IMR-90 (cell line): ENCODE measurements around the gene MCRIP2. TPM values are rescaled to one million over a fixed set of nuclear protein-coding genes. Genes with fewer than 3 reads are reported as not detected.

Experiments
- ATAC-seq: fragments of 200-7000 bp; cut with Tn5 transposase; 2 replicates; pipeline ENCODE4 v1.9.1; 2020; ENCODE audit warnings: low read depth, mild to moderate bottlenecking, moderate library complexity
- BruUV-seq: library from RNA; stranded (reverse); fragments of 400-500 nt; replicated peaks from 2 replicates; lab custom pipeline; 2021; lab: Mats Ljungman, UMichigan
- CTCF ChIA-PET: fragments of 300-600 bp; formaldehyde crosslinking; extraction: SDS; loops from one replicate; lab custom pipeline; 2021; ENCODE audit warnings: antibody characterized with exemption; lab: Yijun Ruan, JAX
- POLR2A ChIA-PET: fragments of 300-600 bp; sonication (Branson Sonifier 250); formaldehyde crosslinking; loops from one replicate; lab custom pipeline; 2022; ENCODE audit warnings: antibody characterized with exemption; ENCODE audit not compliant: unreplicated experiment; lab: Charles Lee
- DNase-seq: peaks from one replicate; pipeline ENCODE4 v3.0.0; 2013
- H2AFZ ChIP-seq: replicated peaks from 2 replicates; pipeline ENCODE3; 2013; ENCODE audit warnings: low read length, mild to moderate bottlenecking; ENCODE audit not compliant: poor library complexity
- H2AK5ac ChIP-seq: 2 replicates; pipeline ENCODE4 v1.6.1; 2013; ENCODE audit warnings: low read depth, low read length, inconsistent platforms
- H2AK9ac ChIP-seq: replicated peaks from 2 replicates; pipeline ENCODE3; 2013; ENCODE audit warnings: mild to moderate bottlenecking, low read depth, low read length, moderate library complexity; ENCODE audit not compliant: poor library complexity
- H2BK120ac ChIP-seq: 2 replicates; pipeline ENCODE4 v1.6.1; 2013; ENCODE audit warnings: low read depth, low read length, inconsistent platforms
- H2BK15ac ChIP-seq: 3 replicates; pipeline ENCODE4 v1.6.1; 2013; ENCODE audit warnings: low read depth, low read length, inconsistent platforms
- H2BK20ac ChIP-seq: 2 replicates; pipeline ENCODE4 v1.6.1; 2013; ENCODE audit warnings: low read depth, mild to moderate bottlenecking, inconsistent platforms, low read length, moderate library complexity
- H2BK5ac ChIP-seq: 2 replicates; pipeline ENCODE4 v1.6.1; 2013; ENCODE audit warnings: mild to moderate bottlenecking, low read depth, low read length, inconsistent platforms; ENCODE audit not compliant: poor library complexity, severe bottlenecking
- H3K14ac ChIP-seq: replicated peaks from 2 replicates; pipeline ENCODE4 v1.6.1; 2013; ENCODE audit warnings: low read depth, low read length, inconsistent platforms
- H3K18ac ChIP-seq: 2 replicates; pipeline ENCODE4 v1.6.1; 2013; ENCODE audit warnings: low read depth, low read length, control low read depth
- H3K23ac ChIP-seq: 2 replicates; pipeline ENCODE4 v1.6.1; 2013; ENCODE audit warnings: low read depth, low read length, inconsistent platforms
- H3K27ac ChIP-seq: 2 replicates; pipeline ENCODE4 v1.5.1; 2013; ENCODE audit warnings: mild to moderate bottlenecking, control low read depth, low read length; ENCODE audit not compliant: insufficient read depth
- H3K27me3 ChIP-seq: 2 replicates; pipeline ENCODE4 v1.6.1; 2013; ENCODE audit warnings: low read length; ENCODE audit not compliant: control insufficient read depth, insufficient read depth
- H3K36me3 ChIP-seq: 2 replicates; pipeline ENCODE4 v1.6.1; 2013; ENCODE audit warnings: low read length, mixed read lengths; ENCODE audit not compliant: control insufficient read depth, insufficient read depth
- H3K4ac ChIP-seq: 2 replicates; pipeline ENCODE4 v1.6.1; 2013; ENCODE audit warnings: low read depth, low read length, inconsistent platforms
- H3K4me1 ChIP-seq: 2 replicates; pipeline ENCODE4 v1.6.1; 2013; ENCODE audit warnings: low read length, mixed read lengths; ENCODE audit not compliant: control insufficient read depth, insufficient read depth
- H3K4me2 ChIP-seq: 2 replicates; pipeline ENCODE4 v1.6.1; 2013; ENCODE audit warnings: low read depth, mild to moderate bottlenecking, control low read depth, low read length, moderate library complexity
- H3K4me3 ChIP-seq: 2 replicates; pipeline ENCODE4 v1.5.1; 2013; ENCODE audit warnings: low read depth, mild to moderate bottlenecking, control low read depth, low read length, moderate library complexity; ENCODE audit not compliant: insufficient read depth
- H3K56ac ChIP-seq: 2 replicates; pipeline ENCODE4 v1.6.1; 2013; ENCODE audit warnings: low read length, inconsistent platforms; ENCODE audit not compliant: insufficient read depth; ENCODE audit errors: extremely low read depth
- H3K79me1 ChIP-seq, 2 experiments: 2 replicates each; pipeline ENCODE4 v1.6.1; 2013; ENCODE audit warnings: low read length in 2 of 2, inconsistent platforms in 1 of 2, low read depth in 1 of 2
- H3K9ac ChIP-seq: 2 replicates; pipeline ENCODE4 v1.6.1; 2013; ENCODE audit warnings: low read depth, low read length, control low read depth
- H3K9me1 ChIP-seq: 2 replicates; pipeline ENCODE4 v1.6.1; 2013; ENCODE audit warnings: low read length, inconsistent platforms; ENCODE audit not compliant: insufficient read depth
- H3K9me3 ChIP-seq: 2 replicates; pipeline ENCODE4 v1.6.1; 2013; ENCODE audit warnings: low read length; ENCODE audit not compliant: control insufficient read depth, insufficient read depth
- H4K20me1 ChIP-seq: 2 replicates; pipeline ENCODE4 v1.6.1; 2013; ENCODE audit warnings: low read length, inconsistent platforms; ENCODE audit not compliant: insufficient read depth
- H4K5ac ChIP-seq: 2 replicates; pipeline ENCODE4 v1.6.1; 2013; ENCODE audit warnings: mild to moderate bottlenecking, low read depth, low read length, control low read depth
- H4K8ac ChIP-seq, 2 experiments: 2 replicates each; pipeline ENCODE4 v1.6.1; 2013; ENCODE audit warnings: low read depth in 2 of 2, low read length in 2 of 2, control low read depth in 1 of 2, inconsistent platforms in 1 of 2
- H4K91ac ChIP-seq: 2 replicates; pipeline ENCODE4 v1.6.1; 2013; ENCODE audit warnings: low read depth, low read length, inconsistent platforms; ENCODE audit not compliant: insufficient read depth
- CEBPB ChIP-seq: IDR thresholded peaks from 2 replicates; pipeline ENCODE4 v1.6.1; 2012; ENCODE audit warnings: low read depth, low read length, improper control_type of control experiment
- CHD1 ChIP-seq: IDR thresholded peaks from 2 replicates; pipeline ENCODE4 v1.6.1; 2012; ENCODE audit warnings: low read depth, low read length, improper control_type of control experiment
- MAFK ChIP-seq: IDR thresholded peaks from 2 replicates; pipeline ENCODE4 v1.6.1; 2012; ENCODE audit warnings: low read depth, low read length, improper control_type of control experiment
- MAZ ChIP-seq: IDR thresholded peaks from 2 replicates; pipeline ENCODE4 v1.6.1; 2012; ENCODE audit warnings: low read depth, mild to moderate bottlenecking, low read length, improper control_type of control experiment, moderate library complexity, borderline replicate concordance
- MXI1 ChIP-seq: IDR thresholded peaks from 2 replicates; pipeline ENCODE4 v1.6.1; 2012; ENCODE audit warnings: low read depth, mild to moderate bottlenecking, low read length, moderate library complexity, borderline replicate concordance
- NFE2L2 ChIP-seq: fragments of 150-350 bp; IDR thresholded peaks from 2 replicates; pipeline ENCODE4 v1.6.1; 2016; ENCODE audit warnings: low read depth, mild to moderate bottlenecking, low read length
- RAD21 ChIP-seq: IDR thresholded peaks from 2 replicates; pipeline ENCODE4 v1.6.1; 2012; ENCODE audit warnings: low read length, improper control_type of control experiment
- USF2 ChIP-seq: fragments of 150-350 bp; IDR thresholded peaks from 2 replicates; pipeline ENCODE4 v1.6.1; 2017; ENCODE audit warnings: mild to moderate bottlenecking, antibody characterized with exemption, low read length, low read depth
- WGBS, 2 experiments: methylation state at CpG; one replicate each; pipeline versions ENCODE4 v1.1.5 to v1.1.7; 2013; ENCODE audit warnings: missing lambda C conversion rate in 2 of 2; ENCODE audit not compliant: insufficient read length in 1 of 2; ENCODE audit errors: extremely low coverage in 2 of 2; 5-methylcytosine and 5-hydroxymethylcytosine counted together
- dilution Hi-C: fragments of 300-500 bp; cut with HindIII; formaldehyde crosslinking; loops from one replicate; pipeline ENCODE4 v1.14.3; 2018; ENCODE audit warnings: low sequenced_read_pairs; ENCODE audit not compliant: unreplicated experiment
- in situ Hi-C: fragments of 300-500 bp; cut with MboI; formaldehyde crosslinking; loops from 3 replicates; pipeline ENCODE4 v1.14.3; 2019; ENCODE audit warnings: low sequenced_read_pairs, inconsistent platforms, mixed read lengths
- intact Hi-C: fragments of 100-400 bp; cut with micrococcal nuclease; formaldehyde crosslinking; loops from 2 replicates; pipeline ENCODE4 v1.10.0; 2022
- polyA plus RNA-seq, 3 experiments: library from polyadenylated mRNA; depleted of rRNA; stranded (reverse); fragments of >200 nt; gene quantifications; 2 replicates each; pipeline ENCODE4 v1.2.3, GENCODE V29; 2012; ENCODE audit warnings: low replicate concordance in 1 of 3
- total RNA-seq: library from RNA; depleted of rRNA; stranded (reverse); fragments of >200 nt; gene quantifications from 2 replicates; pipeline ENCODE4 v1.2.3, GENCODE V29; 2012

The MCRIP2 gene
- total and polyA plus RNA-seq, 2 of the 4 experiments (the other 2 are of a cell fraction): 6.3 to 19.6 TPM

GRCh38 chr16:667780-668518, 26.3 kb downstream of the MCRIP2 start, which contains the start of gene RHOT2 (continued):
- TF ChIP-seq NFE2L2: no peak

GRCh38 chr16:668519-669171, 27.0 kb downstream of the MCRIP2 start:
- Histone ChIP-seq H2AK5ac (peak overlapping the region; percentile 81), H3K36me3 (peaks cover 41% of the 10 kb centered on the region), H3K27me3 (no peaks in the 10 kb centered on the region), H3K14ac (peak overlapping the region; percentile 71; the same call in 1 of the 2 replicates), H3K9me3 (no peaks in the 10 kb centered on the region), H3K27ac (peak overlapping the region; percentile 69), H2AFZ (peak overlapping the region; percentile 97), H4K5ac (no peak overlapping the region), H3K79me1 (peaks cover 0 to 28% of the 10 kb centered on the region in 2 experiments; a peak in 1 of 4 replicates), H3K56ac (no peak overlapping the region), H2BK20ac (no peak overlapping the region), H2BK120ac (no peak overlapping the region), H4K20me1 (peaks cover 13% of the 10 kb centered on the region), H3K18ac (no peak overlapping the region), H3K4me2 (peak overlapping the region; percentile 93), H3K23ac (peak overlapping the region; percentile 38; the same call in 1 of the 2 replicates), H4K91ac (peak overlapping the region; percentile 71; the same call in 1 of the 2 replicates), H3K4ac (peak overlapping the region; percentile 87), H3K4me3 (peak overlapping the region; percentile 68), H3K9me1 (peaks cover 6% of the 10 kb centered on the region), H4K8ac (peak overlapping the region in 1 of 2 experiments; percentile 66; a peak in 2 of 4 replicates), H3K4me1 (peaks cover 6% of the 10 kb centered on the region), H3K9ac (peak overlapping the region; percentile 76), H2AK9ac (peak overlapping the region; percentile 100), H2BK5ac (peak overlapping the region; percentile 56), H2BK15ac (no peak overlapping the region)
- intact Hi-C loops (no loop called here), dilution Hi-C loops (no loop called here), in situ Hi-C loops (no loop called here)
- no peak for DNase-seq
- ChIA-PET POLR2A (no interaction called here), CTCF (no interaction called here)
- peak; percentile 19 for ATAC-seq
- BruUV-seq: no TSS peak
- 14% methylated on average over 28 of the region's 50 CpGs; no CpG with 5 or more reads in 1 of the 2 experiments for WGBS, 2 experiments
- TF ChIP-seq NFE2L2 (no peak), CEBPB (no peak), USF2 (no peak), MAZ (peak; percentile 21; the same call in 1 of the 2 replicates), MAFK (no peak), RAD21 (no peak), MXI1 (no peak), CHD1 (no peak)
